ENCODE data around the gene NECAB2. TPM values are rescaled to one million over a fixed set of nuclear protein-coding genes. Genes with fewer than 3 reads are reported as not detected.

NECAB2 gene
- total and polyA plus RNA-seq, 2 of the 8 experiments (the other 6 are each of a cell fraction or from before 2014, with no cell fraction given) = 3.6 to 4.2 TPM

- no peak overlapping the region for H3K4me3 ChIP-seq (ENCODE audit: extremely low read depth in 1 of 4, insufficient read depth in 2 of 4, low read depth in 3 of 4, low read length in 4 of 4)
- no peaks in the 10 kb centered on the region for H3K36me3 ChIP-seq (ENCODE audit: control insufficient read depth in 2 of 4, insufficient read depth in 4 of 4, low read length in 3 of 4)
- H3K23ac ChIP-seq (ENCODE audit: insufficient read length) = no peak overlapping the region
- H3K23me2 ChIP-seq (ENCODE audit: low read depth, low read length) = no peaks in the 10 kb centered on the region
- H2BK12ac ChIP-seq (ENCODE audit: low read depth, low read length) = no peak overlapping the region
- H3K4me2 ChIP-seq (ENCODE audit: insufficient read depth in 1 of 2, low read depth in 2 of 2, low read length in 2 of 2) = no peak overlapping the region
- H3K56ac ChIP-seq (replicated peaks; ENCODE audit: insufficient read length, low read depth, low read length) = no peak overlapping the region
- no peak overlapping the region for H3K27ac ChIP-seq (ENCODE audit: low read depth, low read length)
- no peak overlapping the region for H2BK5ac ChIP-seq (ENCODE audit: low read depth, low read length)
- peaks cover 0 to 2% (median 0%) of the 10 kb centered on the region in 4 experiments; a peak in 1 of 7 replicates for H3K27me3 ChIP-seq (replicated peaks in 1 of 4; ENCODE audit: control insufficient read depth in 3 of 4, extremely low read depth in 1 of 4, insufficient read depth in 3 of 4, low read length in 3 of 4)
- no peaks in the 10 kb centered on the region for H3K79me1 ChIP-seq (ENCODE audit: low read depth, low read length)
- H4K8ac ChIP-seq (ENCODE audit: extremely low read depth, insufficient read depth, low read length) = no peak overlapping the region
- FAIRE-seq (no peak), DNase-seq (ENCODE audit: low read depth in 1 of 2, low spot score in 2 of 2) (no peak)
- no peak overlapping the region for H3K18ac ChIP-seq (ENCODE audit: extremely low read depth, low read length)
- no peak overlapping the region for H2AFZ ChIP-seq (ENCODE audit: low read length)
- no peak overlapping the region for H2AK5ac ChIP-seq (ENCODE audit: low read depth, low read length)
- H4K5ac ChIP-seq (ENCODE audit: insufficient read length, low read depth, low read length) = no peak overlapping the region
- H3K14ac ChIP-seq (ENCODE audit: insufficient read length) = no peak overlapping the region
- no peak overlapping the region for H3K4ac ChIP-seq (replicated peaks; ENCODE audit: insufficient read length, low read depth, low read length)
- no peak overlapping the region for H4K91ac ChIP-seq (replicated peaks; ENCODE audit: insufficient read length, low read length)
- H3K9ac ChIP-seq (replicated peaks in 1 of 4; ENCODE audit: extremely low read depth in 1 of 4, low read depth in 3 of 4, low read length in 3 of 4) = no peak overlapping the region
- no peak for TF ChIP-seq PHF8 (conservative IDR thresholded peaks at IDR 0.05; ENCODE audit: low read depth, low read length)
- no peak for TF ChIP-seq CHD2 (IDR thresholded peaks at IDR 0.05; ENCODE audit: low read length)
- TF ChIP-seq TAF1 (IDR thresholded peaks at IDR 0.05; ENCODE audit: low read depth, low read length) = no peak
- no peak for TF ChIP-seq YY1 (IDR thresholded peaks at IDR 0.05; ENCODE audit: low read depth, low read length)
- no peak for TF ChIP-seq CTCF (IDR thresholded peaks at IDR 0.05; ENCODE audit: control extremely low read depth in 1 of 3, insufficient read depth in 1 of 3, low read depth in 1 of 3, low read length in 3 of 3)
- TF ChIP-seq CTBP2 (IDR thresholded peaks at IDR 0.05; ENCODE audit: borderline replicate concordance, insufficient read depth, insufficient read length, low read length) = no peak
- no peak for TF ChIP-seq USF2 (IDR thresholded peaks at IDR 0.05; ENCODE audit: low read length)
- POLR2A ChIA-PET (ENCODE audit: partially characterized antibody) = no interaction called here
- H4K20me1 ChIP-seq (replicated peaks in 1 of 2; ENCODE audit: control insufficient read depth in 1 of 2, insufficient read depth in 2 of 2, low read length in 2 of 2) = no peaks in the 10 kb centered on the region
- 95% methylated on average over 11 of the region's 14 CpGs; no CpG with 5 or more reads in 1 of the 2 experiments for WGBS, 2 experiments (ENCODE audit: extremely low coverage in 1 of 2, insufficient coverage in 1 of 2, insufficient read length in 1 of 2, insufficient replicate concordance in 2 of 2, low coverage in 1 of 2, low lambda C conversion rate in 2 of 2, missing lambda C conversion rate in 1 of 2)
- CTCF ChIA-PET (ENCODE audit: partially characterized antibody) = interaction anchor here (0.6 to 12.8 kb wide), 16 partner anchors 8 to 438 kb away, joined by 3 to 267 read pairs (median 4); partner anchors contain the start of gene OSGIN1
- no peaks in the 10 kb centered on the region for H3K79me2 ChIP-seq (ENCODE audit: control insufficient read depth in 1 of 2, insufficient read depth in 2 of 2, low read length in 2 of 2)
- H3K4me1 ChIP-seq (replicated peaks in 1 of 4; ENCODE audit: control insufficient read depth in 3 of 4, insufficient read depth in 4 of 4, low read length in 3 of 4) = peaks cover 0 to 12% (median 9%) of the 10 kb centered on the region in 4 experiments; a peak in 6 of 7 replicates
- H2BK120ac ChIP-seq (replicated peaks; ENCODE audit: low read depth, low read length) = no peak overlapping the region
- H2BK20ac ChIP-seq (ENCODE audit: low read length) = no peak overlapping the region
- no peak overlapping the region for H2BK15ac ChIP-seq (ENCODE audit: low read length)
- peaks cover 5 to 6% of the 10 kb centered on the region in 2 experiments; a peak in 1 of 4 replicates for H3K9me3 ChIP-seq (ENCODE audit: insufficient read depth in 2 of 2, low read depth in 1 of 2, low read length in 1 of 2)
Observed at GRCh38 chr16:84040226-84040822, 72.3 kb downstream of the NECAB2 start.
